NT2/D1 (cell line): ENCODE measurements around the gene CHFR.
"Not testable (repeated sequence)": the region's sequence is repeated elsewhere in the genome, so short reads cannot be mapped to it uniquely, and the experiment has no call there.

Experiments used
- DNase-seq: peaks from one replicate; pipeline ENCODE4 v3.0.0-alpha.2; 2011; ENCODE audit warnings: low read depth, low spot score
- H3K27me3 ChIP-seq: 2 replicates; pipeline ENCODE4 v1.6.0; 2011; ENCODE audit warnings: mild to moderate bottlenecking; ENCODE audit not compliant: insufficient read length, insufficient read depth
- H3K36me3 ChIP-seq: 2 replicates; pipeline ENCODE4 v1.6.1; 2011; ENCODE audit warnings: mild to moderate bottlenecking, low read length, mixed read lengths; ENCODE audit not compliant: insufficient read depth, insufficient read length
- H3K4me1 ChIP-seq: 2 replicates; pipeline ENCODE4 v1.5.1; 2011; ENCODE audit not compliant: insufficient read depth, insufficient read length
- H3K4me3 ChIP-seq: 2 replicates; pipeline ENCODE4 v1.5.1; 2011; ENCODE audit warnings: low read depth; ENCODE audit not compliant: insufficient read length
- H3K9ac ChIP-seq: 2 replicates; pipeline ENCODE4 v1.6.0; 2011; ENCODE audit warnings: low read depth; ENCODE audit not compliant: insufficient read length
- H3K9me3 ChIP-seq: 2 replicates; pipeline ENCODE4 v1.5.1; 2011; ENCODE audit warnings: mild to moderate bottlenecking, low read length; ENCODE audit not compliant: insufficient read depth
- SUZ12 ChIP-seq: IDR thresholded peaks from 2 replicates; pipeline ENCODE4 v1.6.1; 2011; ENCODE audit not compliant: insufficient read length, insufficient read depth; ENCODE audit errors: extremely low read depth
- YY1 ChIP-seq: IDR thresholded peaks from 2 replicates; pipeline ENCODE4 v1.6.1; 2011; ENCODE audit not compliant: insufficient read length, insufficient read depth
- ZNF274 ChIP-seq: IDR thresholded peaks from 2 replicates; pipeline ENCODE4 v1.6.1; 2011; ENCODE audit warnings: mild to moderate bottlenecking, low read depth, low read length

CHFR gene, protein sequence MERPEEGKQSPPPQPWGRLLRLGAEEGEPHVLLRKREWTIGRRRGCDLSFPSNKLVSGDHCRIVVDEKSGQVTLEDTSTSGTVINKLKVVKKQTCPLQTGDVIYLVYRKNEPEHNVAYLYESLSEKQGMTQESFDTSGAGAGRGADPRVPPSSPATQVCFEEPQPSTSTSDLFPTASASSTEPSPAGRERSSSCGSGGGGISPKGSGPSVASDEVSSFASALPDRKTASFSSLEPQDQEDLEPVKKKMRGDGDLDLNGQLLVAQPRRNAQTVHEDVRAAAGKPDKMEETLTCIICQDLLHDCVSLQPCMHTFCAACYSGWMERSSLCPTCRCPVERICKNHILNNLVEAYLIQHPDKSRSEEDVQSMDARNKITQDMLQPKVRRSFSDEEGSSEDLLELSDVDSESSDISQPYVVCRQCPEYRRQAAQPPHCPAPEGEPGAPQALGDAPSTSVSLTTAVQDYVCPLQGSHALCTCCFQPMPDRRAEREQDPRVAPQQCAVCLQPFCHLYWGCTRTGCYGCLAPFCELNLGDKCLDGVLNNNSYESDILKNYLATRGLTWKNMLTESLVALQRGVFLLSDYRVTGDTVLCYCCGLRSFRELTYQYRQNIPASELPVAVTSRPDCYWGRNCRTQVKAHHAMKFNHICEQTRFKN

DNA sequence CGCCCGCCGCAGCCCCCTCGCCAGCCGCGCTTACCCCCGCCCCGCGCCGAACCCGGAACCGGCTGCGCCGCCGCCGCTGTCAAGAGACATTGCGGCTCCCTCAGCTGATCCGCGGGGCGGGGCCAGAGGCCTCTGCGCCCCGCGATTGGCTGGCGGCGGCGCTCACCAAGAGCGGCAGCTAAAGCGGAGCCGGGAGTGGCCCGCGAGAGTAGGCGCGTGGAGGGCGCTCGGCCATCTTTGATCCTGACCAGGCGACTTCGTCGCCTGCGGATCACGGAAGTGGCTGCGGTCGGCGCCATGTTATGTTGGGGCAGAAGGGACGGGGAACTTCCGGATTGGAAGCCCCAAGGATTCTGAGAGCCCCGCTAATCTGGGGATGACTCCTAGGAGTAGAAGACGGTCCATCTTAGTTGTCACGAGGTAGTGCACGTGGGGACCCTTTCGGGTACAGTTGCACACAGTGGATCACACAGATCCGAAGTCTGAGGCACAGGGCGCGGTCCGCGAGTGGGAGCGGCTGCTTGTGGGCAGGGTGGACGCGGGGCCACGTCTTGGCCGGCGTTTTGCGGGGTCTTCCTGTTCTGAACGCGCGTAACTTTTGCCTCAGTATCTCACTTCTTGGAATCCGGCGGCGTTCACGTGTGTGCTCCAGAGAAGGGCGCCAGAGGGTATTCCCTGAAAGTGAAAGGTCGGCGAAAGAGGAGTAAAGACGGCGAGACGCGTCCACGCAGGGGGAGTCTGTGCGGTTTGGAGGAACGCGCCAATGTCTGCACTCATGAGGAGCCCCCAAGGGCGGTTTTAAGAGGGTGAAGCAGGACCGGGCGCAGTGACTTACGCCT is at the start of gene CHFR:
Gene CHFR (minus strand): TSS at position 93 of the 839 bp plus-strand sequence. CDS start 277 bp downstream, outside the sequence.
- Histone ChIP-seq H3K9ac (peak within 1 kb of the TSS; percentile 99), H3K36me3 (peaks cover 25% of the 10 kb centered on the region), H3K9me3 (peaks cover 16% of the 10 kb centered on the region; the same call in 1 of the 2 replicates), H3K4me1 (peaks cover 2% of the 10 kb centered on the region), H3K27me3 (no peaks in the 10 kb centered on the region), H3K4me3 (peak within 1 kb of the TSS; percentile 89)
- DNase-seq, result peak; percentile 98
- TF ChIP-seq SUZ12 (no peak), ZNF274 (no peak), YY1 (peak; percentile 94)

DNA sequence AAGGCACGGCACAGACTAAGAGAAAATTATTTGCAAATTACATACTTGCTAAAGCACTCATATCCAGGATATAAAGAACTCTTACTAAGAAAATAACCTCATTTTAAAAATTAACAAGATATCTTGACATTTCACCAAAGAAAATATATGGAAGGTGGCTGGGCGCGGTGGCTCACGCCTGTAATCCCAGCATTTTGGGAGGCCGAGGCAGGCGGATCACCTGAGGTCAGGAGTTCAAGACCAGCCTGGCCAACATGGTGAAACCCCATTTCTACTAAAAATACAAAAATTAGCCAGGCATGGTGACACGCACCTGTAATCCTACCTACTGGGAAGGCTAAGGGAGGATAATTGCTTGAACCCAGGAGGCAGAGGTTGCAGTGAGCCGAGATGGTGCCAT is 49.5 kb upstream of the CHFR start:
- H3K9me3 ChIP-seq, result peaks cover 79% of the 10 kb centered on the region
- DNase-seq, H3K27me3 ChIP-seq, H3K9ac ChIP-seq, H3K4me3 ChIP-seq, H3K4me1 ChIP-seq: not testable (repeated sequence)
- peaks cover 48% of the 10 kb centered on the region for H3K36me3 ChIP-seq

DNA sequence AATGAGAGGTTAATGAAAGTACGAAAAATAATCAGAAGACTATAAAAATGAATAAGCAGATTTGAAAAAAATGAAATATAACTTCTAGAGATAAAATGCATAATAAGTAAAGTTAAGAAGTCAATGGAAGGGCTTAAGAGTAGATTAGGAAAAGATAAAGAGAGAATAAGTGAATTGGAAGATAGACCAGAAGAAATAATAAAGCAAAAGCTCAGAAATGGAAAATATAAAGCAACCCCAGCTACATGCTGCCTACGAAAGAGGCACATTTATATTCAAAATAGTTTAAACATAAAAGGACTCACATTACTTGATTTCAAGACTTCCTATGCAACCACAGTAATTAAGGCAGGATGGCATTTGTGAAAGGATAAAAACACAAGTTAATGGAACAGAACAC is 48.8 kb upstream of the CHFR start:
- H3K9ac ChIP-seq, result no peak overlapping the region
- TF ChIP-seq YY1 (no peak), ZNF274 (no peak), SUZ12 (no peak)
- peaks cover 81% of the 10 kb centered on the region for H3K9me3 ChIP-seq
- DNase-seq, result no peak
- H3K27me3 ChIP-seq, result no peaks in the 10 kb centered on the region
- no peaks in the 10 kb centered on the region for H3K4me1 ChIP-seq
- no peak overlapping the region for H3K4me3 ChIP-seq
- peaks cover 48% of the 10 kb centered on the region for H3K36me3 ChIP-seq

DNA sequence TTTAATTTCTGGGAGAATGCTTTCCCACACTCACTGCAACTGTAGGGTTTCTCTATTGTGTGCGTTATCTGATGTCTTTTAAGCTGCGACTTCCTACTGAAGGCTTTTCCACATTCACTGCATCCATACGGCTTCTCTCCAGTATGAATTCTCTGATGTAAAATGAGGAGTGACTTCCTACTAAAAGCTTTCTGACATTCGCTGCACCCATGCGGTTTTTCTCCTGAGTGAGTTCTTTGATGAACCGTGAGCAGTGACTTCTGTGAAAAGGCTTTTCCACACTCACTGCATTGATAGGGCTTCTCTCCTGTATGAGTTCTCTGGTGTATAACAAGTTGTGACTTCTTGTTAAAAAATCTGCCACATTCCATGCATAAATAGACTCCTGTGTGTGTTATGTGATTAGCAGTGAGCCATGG is 39.0 kb upstream of the CHFR start:
- H3K9ac ChIP-seq, result no peak overlapping the region
- DNase-seq, result no peak
- H3K4me1 ChIP-seq, result no peaks in the 10 kb centered on the region
- TF ChIP-seq SUZ12 (no peak), ZNF274 (peak; percentile 99)
- peaks cover 99% of the 10 kb centered on the region for H3K9me3 ChIP-seq
- no peaks in the 10 kb centered on the region for H3K27me3 ChIP-seq
- no peak overlapping the region for H3K4me3 ChIP-seq
- peaks cover 43% of the 10 kb centered on the region for H3K36me3 ChIP-seq

DNA sequence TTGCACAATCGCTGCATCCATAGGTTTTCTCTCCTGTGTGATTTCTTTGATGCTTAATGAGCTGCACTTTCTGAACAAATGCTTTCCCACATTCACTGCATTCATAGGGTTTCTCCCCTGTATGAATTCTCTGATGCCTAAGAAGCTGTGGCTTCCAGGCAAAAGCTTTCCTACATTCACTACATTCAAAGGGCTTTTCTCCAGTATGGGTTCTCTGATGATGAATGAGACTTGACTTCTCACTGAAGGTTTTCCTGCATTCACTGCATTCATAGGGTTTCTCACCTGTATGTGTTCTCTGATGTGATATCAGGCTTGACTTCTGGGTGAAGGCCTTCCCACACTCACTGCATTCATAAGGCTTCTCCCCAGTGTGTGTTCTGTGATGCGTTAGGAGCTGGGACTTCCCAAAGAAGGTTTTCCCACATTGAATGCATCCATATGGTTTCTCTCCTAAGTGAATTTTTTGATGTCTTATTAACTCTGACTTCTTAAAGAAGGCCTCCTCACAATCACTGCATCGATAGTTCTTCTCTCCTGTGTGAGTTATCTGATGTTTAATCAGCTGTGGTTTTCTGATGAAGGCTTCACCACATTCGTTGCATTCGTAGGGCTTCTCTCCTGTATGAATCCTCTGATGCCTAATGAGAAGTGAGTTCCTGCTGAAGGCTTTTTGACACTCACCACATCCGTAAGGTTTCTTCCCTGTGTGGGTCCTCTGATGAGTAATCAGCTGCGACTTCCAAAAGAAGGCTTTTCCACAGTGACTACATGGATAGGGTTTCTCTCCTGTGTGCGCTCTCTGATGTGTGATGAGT is 38.4 kb upstream of the CHFR start:
- Histone ChIP-seq H3K36me3 (peaks cover 37% of the 10 kb centered on the region), H3K27me3 (no peaks in the 10 kb centered on the region), H3K4me1 (no peaks in the 10 kb centered on the region), H3K4me3 (no peak overlapping the region), H3K9me3 (peaks cover 99% of the 10 kb centered on the region), H3K9ac (no peak overlapping the region)
- no peak for DNase-seq
- TF ChIP-seq SUZ12 (no peak), ZNF274 (peak; percentile 94)

DNA sequence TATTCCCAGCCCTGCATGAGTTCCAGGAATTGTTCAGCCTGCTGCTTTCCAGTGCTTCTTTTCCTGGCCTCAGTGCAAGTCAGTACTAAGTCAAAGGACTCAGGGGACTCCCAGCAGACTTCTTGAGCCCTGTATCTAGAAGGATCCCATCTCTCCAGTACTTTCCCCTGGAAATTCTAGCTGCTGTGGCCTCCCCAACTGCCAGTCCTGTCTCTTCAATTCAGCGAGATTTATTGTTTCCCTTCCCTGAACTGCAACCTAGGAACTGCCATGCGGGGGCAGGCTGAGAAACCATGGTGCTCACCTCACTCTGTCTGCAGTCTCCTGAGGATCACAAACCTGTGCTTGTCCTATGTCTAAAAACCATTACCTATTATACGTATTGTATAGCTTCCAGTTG is 37.0 kb upstream of the CHFR start:
- DNase-seq, result no peak
- Histone ChIP-seq H3K4me3 (no peak overlapping the region), H3K4me1 (no peaks in the 10 kb centered on the region), H3K36me3 (peaks cover 23% of the 10 kb centered on the region), H3K9ac (no peak overlapping the region), H3K27me3 (no peaks in the 10 kb centered on the region), H3K9me3 (peaks cover 92% of the 10 kb centered on the region)
- peak; percentile 46; the same call in 1 of the 2 replicates for TF ChIP-seq ZNF274
- TF ChIP-seq YY1, result no peak
- no peak for TF ChIP-seq SUZ12
